HG02885 (cell line): ENCODE results near the gene NME4.
"Not testable (repeated sequence)": the region's sequence is repeated elsewhere in the genome, so short reads cannot be mapped to it uniquely, and the experiment has no call there.

Source experiments
- ATAC-seq: cut with Tn5 transposase; IDR thresholded peaks from one replicate; pipeline ENCODE4 v1.9.1; 2021; ENCODE audit warnings: mild to moderate bottlenecking; ENCODE audit not compliant: unreplicated experiment, poor library complexity

NME4 gene

GRCh38 chr16:375927-376816 lies 20.8 kb upstream of the NME4 start:
- no peak for ATAC-seq

GRCh38 chr16:376817-377418 lies 20.1 kb upstream of the NME4 start:
- ATAC-seq = no peak

GRCh38 chr16:377419-377951 lies 19.5 kb upstream of the NME4 start:
- ATAC-seq = no peak

GRCh38 chr16:378113-378820 lies 18.7 kb upstream of the NME4 start:
- not testable (repeated sequence) for ATAC-seq

GRCh38 chr16:378821-379182 lies 18.2 kb upstream of the NME4 start:
- ATAC-seq = no peak

GRCh38 chr16:379183-379960 lies 17.6 kb upstream of the NME4 start:
- ATAC-seq = no peak

GRCh38 chr16:379961-380761 lies 16.8 kb upstream of the NME4 start:
- no peak for ATAC-seq

- no peak for ATAC-seq
These were observed 16.3 kb upstream of the NME4 start for GRCh38 chr16:380762-381011.

- ATAC-seq = peak; percentile 31
These were observed 15.8 kb upstream of the NME4 start for GRCh38 chr16:381012-381788.

- peak; percentile 69 for ATAC-seq
These were observed 14.9 kb upstream of the NME4 start, which contains the start of gene PGAP6 for GRCh38 chr16:381789-382717. PGAP6 (minus strand) TSS chr16:381978; CDS start chr16:381821, 157 bp downstream.

- no peak for ATAC-seq
These were observed 13.5 kb upstream of the NME4 start for GRCh38 chr16:383326-384051.

- ATAC-seq = no peak
These were observed 10.3 kb upstream of the NME4 start for GRCh38 chr16:386641-387156.

GRCh38 chr16:387761-388666 lies 9.0 kb upstream of the NME4 start:
- ATAC-seq = not testable (repeated sequence)

GRCh38 chr16:389352-389751 lies 7.6 kb upstream of the NME4 start:
- no peak for ATAC-seq

- no peak for ATAC-seq
These were observed 5.1 kb upstream of the NME4 start for GRCh38 chr16:391885-392335.
